ENCODE measurements around the gene ING3.
"Not testable (repeated sequence)": the region's sequence is repeated elsewhere in the genome, so short reads cannot be mapped to it uniquely, and the experiment has no call there.

Gene ING3

GRCh38 chr7:120981888-120982615, 31.5 kb downstream of the ING3 start:
- Histone ChIP-seq H3K27ac (replicated peaks) (no peak overlapping the region), H3K4me3 (replicated peaks; ENCODE audit: insufficient read depth, low read length) (no peak overlapping the region), H3K27me3 (ENCODE audit: insufficient read depth, poor library complexity, severe bottlenecking) (no peaks in the 10 kb centered on the region)
- TF ChIP-seq POLR2AphosphoS5 (IDR thresholded peaks at IDR 0.05; ENCODE audit: low read depth) (no peak), CTCF (IDR thresholded peaks at IDR 0.05; ENCODE audit: insufficient read depth, low read length) (no peak), GABPA (IDR thresholded peaks at IDR 0.05; ENCODE audit: low read depth) (no peak), SPI1 (IDR thresholded peaks at IDR 0.05; ENCODE audit: borderline replicate concordance, low read depth) (no peak), REST (IDR thresholded peaks at IDR 0.05; ENCODE audit: insufficient replicate concordance, low read depth) (no peak)
- no peak for DNase-seq (ENCODE audit: low read depth in 1 of 2, low spot score in 1 of 2)

- not testable (repeated sequence) for H3K27me3 ChIP-seq (ENCODE audit: insufficient read depth, poor library complexity, severe bottlenecking); DNase-seq (ENCODE audit: low read depth in 1 of 2, low spot score in 1 of 2); H3K27ac ChIP-seq (replicated peaks); H3K4me3 ChIP-seq (replicated peaks; ENCODE audit: insufficient read depth, low read length)
Measured at GRCh38 chr7:120983592-120983991, 33.0 kb downstream of the ING3 start.

GRCh38 chr7:120984406-120984805, 33.8 kb downstream of the ING3 start:
- Histone ChIP-seq H3K4me3 (replicated peaks; ENCODE audit: insufficient read depth, low read length) (no peak overlapping the region), H3K27me3 (ENCODE audit: insufficient read depth, poor library complexity, severe bottlenecking) (no peaks in the 10 kb centered on the region), H3K27ac (replicated peaks) (no peak overlapping the region)
- DNase-seq (ENCODE audit: low read depth in 1 of 2, low spot score in 1 of 2): no peak
- TF ChIP-seq SPI1 (IDR thresholded peaks at IDR 0.05; ENCODE audit: borderline replicate concordance, low read depth): no peak
- TF ChIP-seq POLR2AphosphoS5 (IDR thresholded peaks at IDR 0.05; ENCODE audit: low read depth): no peak
- no peak for TF ChIP-seq GABPA (IDR thresholded peaks at IDR 0.05; ENCODE audit: low read depth)
- TF ChIP-seq CTCF (IDR thresholded peaks at IDR 0.05; ENCODE audit: insufficient read depth, low read length): no peak
- no peak for TF ChIP-seq REST (IDR thresholded peaks at IDR 0.05; ENCODE audit: insufficient replicate concordance, low read depth)

- no peak for DNase-seq (ENCODE audit: low read depth in 1 of 2, low spot score in 1 of 2)
- TF ChIP-seq GABPA (IDR thresholded peaks at IDR 0.05; ENCODE audit: low read depth): no peak
- TF ChIP-seq CTCF (IDR thresholded peaks at IDR 0.05; ENCODE audit: insufficient read depth, low read length): no peak
- TF ChIP-seq POLR2AphosphoS5 (IDR thresholded peaks at IDR 0.05; ENCODE audit: low read depth): no peak
- TF ChIP-seq SPI1 (IDR thresholded peaks at IDR 0.05; ENCODE audit: borderline replicate concordance, low read depth): no peak
- TF ChIP-seq REST (IDR thresholded peaks at IDR 0.05; ENCODE audit: insufficient replicate concordance, low read depth): no peak
- Histone ChIP-seq H3K27me3 (ENCODE audit: insufficient read depth, poor library complexity, severe bottlenecking) (no peaks in the 10 kb centered on the region), H3K27ac (replicated peaks) (no peak overlapping the region), H3K4me3 (replicated peaks; ENCODE audit: insufficient read depth, low read length) (no peak overlapping the region)
Measured at GRCh38 chr7:120985130-120985758, 34.7 kb downstream of the ING3 start.
